GM12878 (cell line): ENCODE measurements around the gene SIK2. TPM values are rescaled to one million over a fixed set of nuclear protein-coding genes. Genes with fewer than 3 reads are reported as not detected.

Experiments
- CREB1 ChIP-seq: IDR thresholded peaks from 2 replicates; pipeline ENCODE4 v1.6.1; 2012; ENCODE audit warnings: low read depth, mild to moderate bottlenecking, inconsistent platforms
- DPF2 ChIP-seq: fragments of 450-650 bp; IDR thresholded peaks from 2 replicates; pipeline ENCODE4 v1.6.1; 2017; ENCODE audit warnings: mild to moderate bottlenecking
- EP300 ChIP-seq, 2 experiments: fragments of 150-350 bp in 1 of 2; IDR thresholded peaks; 2 replicates each; pipeline ENCODE4 v1.6.1; 2011 to 2012; ENCODE audit warnings: low read depth in 2 of 2, low read length in 2 of 2, borderline replicate concordance in 1 of 2, improper control_type of control experiment in 1 of 2, inconsistent platforms in 1 of 2; ENCODE audit not compliant: control insufficient read depth in 1 of 2
- GATAD2B ChIP-seq: fragments of 450-650 bp; conservative IDR thresholded peaks from 2 replicates; pipeline ENCODE4 v1.6.1; 2017; ENCODE audit warnings: low read depth, mild to moderate bottlenecking, moderate library complexity
- IKZF2 ChIP-seq, 2 experiments: fragments of 450-650 bp; IDR thresholded peaks; 2 replicates each; pipeline ENCODE4 v1.6.1; 2017; ENCODE audit warnings: mild to moderate bottlenecking in 2 of 2, moderate library complexity in 2 of 2
- MTA2 ChIP-seq: fragments of 450-650 bp; IDR thresholded peaks from 2 replicates; pipeline ENCODE4 v1.6.1; 2016; ENCODE audit warnings: low read depth, mild to moderate bottlenecking, moderate library complexity
- NBN ChIP-seq: fragments of 450-650 bp; IDR thresholded peaks from 2 replicates; pipeline ENCODE4 v1.6.1; 2016
- NFYA ChIP-seq: IDR thresholded peaks from 2 replicates; pipeline ENCODE4 v1.6.1; 2011; ENCODE audit warnings: low read depth, mild to moderate bottlenecking, low read length, improper control_type of control experiment, borderline replicate concordance
- NR2C1 ChIP-seq: fragments of 450-650 bp; IDR thresholded peaks from 2 replicates; pipeline ENCODE4 v1.6.1; 2017; ENCODE audit warnings: antibody characterized with exemption, mild to moderate bottlenecking, moderate library complexity
- NR2F1 ChIP-seq: fragments of 450-650 bp; conservative IDR thresholded peaks from 2 replicates; pipeline ENCODE4 v1.6.1; 2017; ENCODE audit warnings: mild to moderate bottlenecking
- RELA ChIP-seq: fragments of 450-650 bp; IDR thresholded peaks from 2 replicates; pipeline ENCODE4 v1.8.0; 2014; ENCODE audit warnings: borderline replicate concordance; ENCODE audit not compliant: partially characterized antibody
- RFX5 ChIP-seq: IDR thresholded peaks from 2 replicates; pipeline ENCODE4 v1.6.1; 2011; ENCODE audit warnings: low read depth, low read length, improper control_type of control experiment
- SMAD1 ChIP-seq: fragments of 450-650 bp; IDR thresholded peaks from 2 replicates; pipeline ENCODE4 v1.6.1; 2018; ENCODE audit warnings: mild to moderate bottlenecking, low read depth; ENCODE audit not compliant: partially characterized antibody
- TCF12 ChIP-seq: IDR thresholded peaks from 2 replicates; pipeline ENCODE4 v1.6.1; 2011; ENCODE audit warnings: low read depth, mild to moderate bottlenecking, low read length
- YBX1 ChIP-seq: fragments of 450-650 bp; IDR thresholded peaks from 2 replicates; pipeline ENCODE4 v1.6.1; 2016; ENCODE audit warnings: antibody characterized with exemption
- ZNF24 ChIP-seq: fragments of 450-650 bp; IDR thresholded peaks from 2 replicates; pipeline ENCODE4 v1.6.1; 2017; ENCODE audit warnings: antibody characterized with exemption, mild to moderate bottlenecking
- ZNF384 ChIP-seq: IDR thresholded peaks from 2 replicates; pipeline ENCODE4 v1.6.1; 2012; ENCODE audit warnings: low read depth, mild to moderate bottlenecking, low read length, improper control_type of control experiment, borderline replicate concordance
- polyA plus RNA-seq, 11 experiments: library from polyadenylated mRNA; depleted of rRNA in 4 of 11; unstranded in 6 of 11; stranded (reverse) in 5 of 11; fragments of >200 nt; fragmentation: Nextera tagmentation in 4 of 11; fragmentation: Illumina TruSeq in 1 of 11; extraction: Ambion mirVana in 4 of 11; extraction: Trizol in 1 of 11; gene quantifications; 1 replicate in 1 of 11; 2 replicates in 10 of 11; pipeline versions ENCODE4 v1.2.1 to v1.2.3, GENCODE V29; 2011 to 2016; ENCODE audit warnings: inconsistent platforms in 2 of 11, missing spikeins in 2 of 11, low read depth in 1 of 11
- total RNA-seq, 4 experiments: library from RNA; depleted of rRNA in 3 of 4; stranded (reverse); fragments of >200 nt in 3 of 4; fragmentation: Illumina TruSeq in 1 of 4; extraction: Trizol in 1 of 4; gene quantifications; 2 replicates each; pipeline versions ENCODE4 v1.2.1 to v1.2.3, GENCODE V29; 2013 to 2021
- TF ChIP-seq, protein P1 (sequence below): fragments of 450-650 bp; IDR thresholded peaks from 2 replicates; pipeline ENCODE4 v1.6.1; 2017; ENCODE audit warnings: low read depth, mild to moderate bottlenecking, moderate library complexity
- TF ChIP-seq, protein P2 (sequence below): fragments of 450-650 bp; IDR thresholded peaks from 2 replicates; pipeline ENCODE4 v1.6.1; 2017; ENCODE audit warnings: mild to moderate bottlenecking, moderate library complexity
- TF ChIP-seq, protein P3 (sequence below): fragments of 450-650 bp; conservative IDR thresholded peaks from 2 replicates; pipeline ENCODE4 v1.6.1; 2017; ENCODE audit warnings: mild to moderate bottlenecking, moderate library complexity
- TF ChIP-seq, protein P4 (sequence below): fragments of 450-650 bp; IDR thresholded peaks from 2 replicates; pipeline ENCODE4 v1.6.1; 2016; ENCODE audit warnings: mild to moderate bottlenecking

The SIK2 gene
- total and polyA plus RNA-seq, 10 of the 15 experiments (the other 5 are each of a cell fraction or from before 2014, with no cell fraction given) = 0.97 to 14.2 (median 4.5) TPM

- TF ChIP-seq, protein P1, sequence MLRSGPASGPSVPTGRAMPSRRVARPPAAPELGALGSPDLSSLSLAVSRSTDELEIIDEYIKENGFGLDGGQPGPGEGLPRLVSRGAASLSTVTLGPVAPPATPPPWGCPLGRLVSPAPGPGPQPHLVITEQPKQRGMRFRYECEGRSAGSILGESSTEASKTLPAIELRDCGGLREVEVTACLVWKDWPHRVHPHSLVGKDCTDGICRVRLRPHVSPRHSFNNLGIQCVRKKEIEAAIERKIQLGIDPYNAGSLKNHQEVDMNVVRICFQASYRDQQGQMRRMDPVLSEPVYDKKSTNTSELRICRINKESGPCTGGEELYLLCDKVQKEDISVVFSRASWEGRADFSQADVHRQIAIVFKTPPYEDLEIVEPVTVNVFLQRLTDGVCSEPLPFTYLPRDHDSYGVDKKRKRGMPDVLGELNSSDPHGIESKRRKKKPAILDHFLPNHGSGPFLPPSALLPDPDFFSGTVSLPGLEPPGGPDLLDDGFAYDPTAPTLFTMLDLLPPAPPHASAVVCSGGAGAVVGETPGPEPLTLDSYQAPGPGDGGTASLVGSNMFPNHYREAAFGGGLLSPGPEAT = peak; percentile 84
- TF ChIP-seq NR2F1 = no peak
- TF ChIP-seq IKZF2 (IDR thresholded peaks at IDR 0.05) = peak; percentile 76 to 81
- TF ChIP-seq EP300 (IDR thresholded peaks at IDR 0.05; ENCODE audit: borderline replicate concordance in 1 of 2, control insufficient read depth in 1 of 2, low read depth in 2 of 2, low read length in 2 of 2) = 0 out of 4 replicates have a peak, but pooled peaks of 1 of the 2 experiments have one; percentile 15
- no peak for TF ChIP-seq NR2C1
- no peak for TF ChIP-seq ZNF384
- TF ChIP-seq, protein P2, sequence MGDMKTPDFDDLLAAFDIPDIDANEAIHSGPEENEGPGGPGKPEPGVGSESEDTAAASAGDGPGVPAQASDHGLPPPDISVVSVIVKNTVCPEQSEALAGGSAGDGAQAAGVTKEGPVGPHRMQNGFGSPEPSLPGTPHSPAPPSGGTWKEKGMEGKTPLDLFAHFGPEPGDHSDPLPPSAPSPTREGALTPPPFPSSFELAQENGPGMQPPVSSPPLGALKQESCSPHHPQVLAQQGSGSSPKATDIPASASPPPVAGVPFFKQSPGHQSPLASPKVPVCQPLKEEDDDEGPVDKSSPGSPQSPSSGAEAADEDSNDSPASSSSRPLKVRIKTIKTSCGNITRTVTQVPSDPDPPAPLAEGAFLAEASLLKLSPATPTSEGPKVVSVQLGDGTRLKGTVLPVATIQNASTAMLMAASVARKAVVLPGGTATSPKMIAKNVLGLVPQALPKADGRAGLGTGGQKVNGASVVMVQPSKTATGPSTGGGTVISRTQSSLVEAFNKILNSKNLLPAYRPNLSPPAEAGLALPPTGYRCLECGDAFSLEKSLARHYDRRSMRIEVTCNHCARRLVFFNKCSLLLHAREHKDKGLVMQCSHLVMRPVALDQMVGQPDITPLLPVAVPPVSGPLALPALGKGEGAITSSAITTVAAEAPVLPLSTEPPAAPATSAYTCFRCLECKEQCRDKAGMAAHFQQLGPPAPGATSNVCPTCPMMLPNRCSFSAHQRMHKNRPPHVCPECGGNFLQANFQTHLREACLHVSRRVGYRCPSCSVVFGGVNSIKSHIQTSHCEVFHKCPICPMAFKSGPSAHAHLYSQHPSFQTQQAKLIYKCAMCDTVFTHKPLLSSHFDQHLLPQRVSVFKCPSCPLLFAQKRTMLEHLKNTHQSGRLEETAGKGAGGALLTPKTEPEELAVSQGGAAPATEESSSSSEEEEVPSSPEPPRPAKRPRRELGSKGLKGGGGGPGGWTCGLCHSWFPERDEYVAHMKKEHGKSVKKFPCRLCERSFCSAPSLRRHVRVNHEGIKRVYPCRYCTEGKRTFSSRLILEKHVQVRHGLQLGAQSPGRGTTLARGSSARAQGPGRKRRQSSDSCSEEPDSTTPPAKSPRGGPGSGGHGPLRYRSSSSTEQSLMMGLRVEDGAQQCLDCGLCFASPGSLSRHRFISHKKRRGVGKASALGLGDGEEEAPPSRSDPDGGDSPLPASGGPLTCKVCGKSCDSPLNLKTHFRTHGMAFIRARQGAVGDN = peak; percentile 48
- TF ChIP-seq TCF12 = no peak
- TF ChIP-seq, protein P3, sequence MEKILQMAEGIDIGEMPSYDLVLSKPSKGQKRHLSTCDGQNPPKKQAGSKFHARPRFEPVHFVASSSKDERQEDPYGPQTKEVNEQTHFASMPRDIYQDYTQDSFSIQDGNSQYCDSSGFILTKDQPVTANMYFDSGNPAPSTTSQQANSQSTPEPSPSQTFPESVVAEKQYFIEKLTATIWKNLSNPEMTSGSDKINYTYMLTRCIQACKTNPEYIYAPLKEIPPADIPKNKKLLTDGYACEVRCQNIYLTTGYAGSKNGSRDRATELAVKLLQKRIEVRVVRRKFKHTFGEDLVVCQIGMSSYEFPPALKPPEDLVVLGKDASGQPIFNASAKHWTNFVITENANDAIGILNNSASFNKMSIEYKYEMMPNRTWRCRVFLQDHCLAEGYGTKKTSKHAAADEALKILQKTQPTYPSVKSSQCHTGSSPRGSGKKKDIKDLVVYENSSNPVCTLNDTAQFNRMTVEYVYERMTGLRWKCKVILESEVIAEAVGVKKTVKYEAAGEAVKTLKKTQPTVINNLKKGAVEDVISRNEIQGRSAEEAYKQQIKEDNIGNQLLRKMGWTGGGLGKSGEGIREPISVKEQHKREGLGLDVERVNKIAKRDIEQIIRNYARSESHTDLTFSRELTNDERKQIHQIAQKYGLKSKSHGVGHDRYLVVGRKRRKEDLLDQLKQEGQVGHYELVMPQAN = no peak
- TF ChIP-seq DPF2 = peak; percentile 28; the same call in 1 of the 2 replicates
- TF ChIP-seq RFX5 = peak; percentile 85
- TF ChIP-seq RELA = peak; percentile 57
- TF ChIP-seq MTA2 = peak; percentile 69; the same call in 1 of the 2 replicates
- no peak for TF ChIP-seq SMAD1
- TF ChIP-seq NFYA = no peak
- no peak for TF ChIP-seq YBX1
- TF ChIP-seq, protein P4, sequence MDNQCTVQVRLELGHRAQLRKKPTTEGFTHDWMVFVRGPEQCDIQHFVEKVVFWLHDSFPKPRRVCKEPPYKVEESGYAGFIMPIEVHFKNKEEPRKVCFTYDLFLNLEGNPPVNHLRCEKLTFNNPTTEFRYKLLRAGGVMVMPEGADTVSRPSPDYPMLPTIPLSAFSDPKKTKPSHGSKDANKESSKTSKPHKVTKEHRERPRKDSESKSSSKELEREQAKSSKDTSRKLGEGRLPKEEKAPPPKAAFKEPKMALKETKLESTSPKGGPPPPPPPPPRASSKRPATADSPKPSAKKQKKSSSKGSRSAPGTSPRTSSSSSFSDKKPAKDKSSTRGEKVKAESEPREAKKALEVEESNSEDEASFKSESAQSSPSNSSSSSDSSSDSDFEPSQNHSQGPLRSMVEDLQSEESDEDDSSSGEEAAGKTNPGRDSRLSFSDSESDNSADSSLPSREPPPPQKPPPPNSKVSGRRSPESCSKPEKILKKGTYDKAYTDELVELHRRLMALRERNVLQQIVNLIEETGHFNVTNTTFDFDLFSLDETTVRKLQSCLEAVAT = peak; percentile 68
- 0 out of 2 replicates have a peak, but pooled peaks have one; percentile 12 for TF ChIP-seq CREB1
- TF ChIP-seq NBN = peak; percentile 75; the same call in 1 of the 2 replicates
- TF ChIP-seq ZNF24 = 0 out of 2 replicates have a peak, but pooled peaks have one; percentile 17
- 0 out of 2 replicates have a peak, but pooled peaks have one; percentile 46 for TF ChIP-seq GATAD2B
Observed at GRCh38 chr11:111623527-111624030, 21.3 kb downstream of the SIK2 start (continued).
